ENCODE results near the gene TTC24.
"Not testable (repeated sequence)": the region's sequence is repeated elsewhere in the genome, so short reads cannot be mapped to it uniquely, and the experiment has no call there.

Gene TTC24

DNA sequence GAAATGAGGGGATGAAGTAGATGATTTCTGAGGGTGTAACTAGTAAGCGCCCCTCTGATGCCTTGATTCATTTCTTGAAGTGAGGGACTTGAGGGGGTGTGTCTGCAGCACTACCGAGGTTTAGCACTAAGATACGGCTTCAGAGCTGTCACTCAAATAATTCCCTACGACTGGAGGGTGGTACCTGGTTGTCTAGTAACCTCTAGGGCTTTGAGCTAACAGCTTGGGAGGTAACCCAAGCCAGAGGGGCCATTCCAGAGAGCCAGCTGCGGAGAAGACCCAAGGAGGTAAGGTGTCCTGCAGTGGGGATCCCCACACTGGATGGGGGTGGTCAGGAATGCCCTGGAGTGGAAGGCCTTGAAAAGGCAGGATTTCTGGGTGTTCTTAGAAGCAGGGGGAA lies at the start of gene TTC24:
Gene TTC24, plus strand, starts transcription at position 252 of the 400 bp plus-strand sequence. CDS start 1,642 bp downstream, outside the sequence.
- no peak for DNase-seq (ENCODE audit: low read depth)

DNA sequence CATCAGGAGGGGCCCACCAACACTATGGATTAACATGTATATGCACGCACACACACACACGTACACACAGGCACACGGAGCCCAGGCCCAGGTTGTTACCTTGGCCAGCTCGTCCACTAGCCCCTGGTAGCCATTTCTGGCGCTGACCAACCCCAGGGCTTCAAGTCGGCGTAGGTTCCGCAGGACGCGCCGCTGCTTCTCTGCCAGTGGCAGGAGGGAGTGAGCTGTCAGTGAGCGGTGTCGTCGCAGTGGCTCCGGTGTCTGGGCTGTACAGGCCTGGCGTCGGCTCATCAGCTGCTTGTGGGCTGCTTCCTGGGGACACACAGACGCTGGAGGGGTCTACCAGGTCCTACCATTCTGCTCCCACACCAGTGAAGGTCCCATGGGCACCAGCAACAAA lies 49.5 kb upstream of the TTC24 start:
- no peak for DNase-seq (ENCODE audit: low read depth)

GRCh38 chr1:156532374-156532773 lies 47.1 kb upstream of the TTC24 start:
- DNase-seq (ENCODE audit: low read depth): no peak

GRCh38 chr1:156533568-156534220 lies 45.8 kb upstream of the TTC24 start:
- DNase-seq (ENCODE audit: low read depth): no peak

GRCh38 chr1:156534424-156535060 lies 45.0 kb upstream of the TTC24 start:
- no peak for DNase-seq (ENCODE audit: low read depth)

- DNase-seq (ENCODE audit: low read depth): no peak
Measured at GRCh38 chr1:156537027-156537426, 42.5 kb upstream of the TTC24 start.

- no peak for DNase-seq (ENCODE audit: low read depth)
Measured at GRCh38 chr1:156538711-156539440, 40.6 kb upstream of the TTC24 start.

DNA sequence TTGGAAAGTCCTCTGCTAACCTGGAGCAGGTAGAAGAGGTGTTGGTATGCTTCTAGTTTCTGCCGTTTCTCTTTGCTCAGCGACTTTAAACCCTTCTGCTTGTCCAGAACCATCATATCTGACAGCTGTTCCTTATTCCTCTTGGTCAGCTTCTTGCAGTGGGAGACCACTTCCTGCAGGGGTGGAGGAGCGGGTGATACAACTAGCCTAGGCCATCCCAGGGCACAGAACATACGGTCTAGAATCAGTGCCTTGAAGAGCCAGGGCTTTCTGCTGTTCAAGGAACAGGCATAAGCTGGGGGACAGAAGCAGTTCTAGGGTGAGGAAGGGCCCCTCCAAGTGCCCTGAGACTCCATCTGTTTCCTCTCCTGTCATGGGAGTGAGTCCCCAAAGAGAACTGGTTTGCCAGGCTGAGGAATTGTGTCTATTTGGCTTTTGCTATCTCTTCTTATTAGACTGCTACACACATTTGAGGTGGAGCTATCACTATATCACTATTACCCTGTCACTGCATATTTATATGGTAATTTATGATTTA lies 39.6 kb upstream of the TTC24 start:
- no peak for DNase-seq (ENCODE audit: low read depth)

GRCh38 chr1:156540955-156541354 lies 38.6 kb upstream of the TTC24 start:
- DNase-seq (ENCODE audit: low read depth): no peak

- DNase-seq (ENCODE audit: low read depth): no peak
Measured at GRCh38 chr1:156543066-156543465, 36.5 kb upstream of the TTC24 start.

DNA sequence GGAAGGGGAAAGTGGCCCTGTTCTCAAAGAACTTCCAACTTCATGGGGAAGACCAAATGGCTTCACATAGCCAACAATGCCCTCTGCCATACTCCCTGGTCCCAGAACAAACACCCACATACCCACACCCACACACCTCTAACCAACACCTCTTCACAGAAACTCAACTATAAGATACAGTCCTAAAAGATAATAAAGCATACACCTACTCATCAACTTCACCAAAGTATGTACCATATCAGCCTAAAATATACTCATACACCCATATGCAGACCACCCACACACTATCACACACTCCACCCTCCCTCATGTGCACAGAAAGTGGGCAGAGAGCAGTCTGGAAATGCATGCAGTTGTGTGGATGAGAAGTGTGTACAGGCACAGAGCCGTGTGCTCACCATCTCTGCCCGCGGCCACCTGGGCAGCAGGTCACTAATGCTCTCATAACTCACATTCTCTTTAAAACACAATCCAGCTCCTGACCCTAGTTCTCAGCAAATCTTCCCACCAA lies 34.9 kb upstream of the TTC24 start:
- DNase-seq (ENCODE audit: low read depth): no peak

- DNase-seq (ENCODE audit: low read depth): no peak
Measured at GRCh38 chr1:156546267-156546666, 33.3 kb upstream of the TTC24 start.

DNA sequence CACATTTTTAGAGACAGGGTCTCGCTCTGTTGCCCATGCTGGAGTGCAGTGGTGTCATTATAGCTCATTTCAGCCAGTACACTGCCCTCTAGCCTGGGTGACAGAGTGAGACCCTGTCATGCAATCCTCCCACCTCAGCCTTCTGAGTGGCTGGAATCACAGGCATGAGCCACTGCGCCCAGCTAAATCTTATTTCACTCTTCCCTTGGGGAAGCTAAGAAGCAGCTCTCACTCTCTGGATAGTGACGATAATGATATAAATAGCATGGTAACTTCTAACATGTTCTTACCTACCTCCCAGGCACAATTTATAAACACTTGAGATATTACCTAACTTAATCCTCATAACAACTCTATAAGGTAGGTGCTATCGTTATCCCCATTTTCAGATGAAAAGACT lies 32.1 kb upstream of the TTC24 start:
- DNase-seq (ENCODE audit: low read depth): no peak

DNA sequence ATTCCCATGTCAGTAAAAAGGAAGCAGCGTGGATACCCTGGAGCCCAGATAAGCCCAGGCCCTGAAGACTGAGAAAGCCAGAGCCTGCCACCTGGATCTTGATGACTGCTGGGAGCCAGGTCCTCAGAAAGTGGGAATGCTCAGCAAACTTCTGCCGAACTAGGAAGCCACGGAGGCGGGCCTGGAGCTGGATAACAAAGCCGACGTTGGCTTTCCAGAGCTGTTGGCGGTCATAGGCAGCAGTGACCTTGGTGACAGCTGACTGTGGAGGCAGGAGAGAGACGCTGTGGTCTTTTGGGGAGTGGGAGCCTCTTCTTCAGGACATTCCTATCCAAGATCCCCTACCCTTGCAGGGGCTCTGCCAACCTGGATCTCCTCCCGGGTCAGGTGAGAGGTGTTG lies 31.5 kb upstream of the TTC24 start:
- DNase-seq (ENCODE audit: low read depth): no peak

GRCh38 chr1:156549390-156549789 lies 30.1 kb upstream of the TTC24 start:
- no peak for DNase-seq (ENCODE audit: low read depth)

- DNase-seq (ENCODE audit: low read depth): no peak
Measured at GRCh38 chr1:156549831-156550230, 29.7 kb upstream of the TTC24 start.

DNA sequence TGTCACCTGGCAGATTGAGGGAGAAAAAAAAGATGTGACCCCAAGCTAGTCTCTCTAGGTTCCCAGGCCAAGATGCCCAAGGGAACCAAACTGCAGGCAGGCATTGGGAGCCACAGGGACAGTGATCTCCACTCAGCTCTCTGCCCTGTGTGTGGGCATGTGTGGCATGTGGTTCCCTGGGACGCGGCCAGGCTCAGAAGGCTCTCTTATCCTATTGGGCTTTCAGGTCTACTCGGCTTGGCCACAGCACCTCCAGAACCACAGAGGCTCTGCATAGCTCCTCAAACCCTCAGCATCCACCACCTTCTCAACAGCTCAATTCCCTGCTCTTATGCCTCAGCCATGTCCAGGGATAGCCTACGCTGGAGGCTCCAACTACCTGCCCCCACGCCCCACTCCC lies 29.2 kb upstream of the TTC24 start:
- DNase-seq (ENCODE audit: low read depth): no peak

DNA sequence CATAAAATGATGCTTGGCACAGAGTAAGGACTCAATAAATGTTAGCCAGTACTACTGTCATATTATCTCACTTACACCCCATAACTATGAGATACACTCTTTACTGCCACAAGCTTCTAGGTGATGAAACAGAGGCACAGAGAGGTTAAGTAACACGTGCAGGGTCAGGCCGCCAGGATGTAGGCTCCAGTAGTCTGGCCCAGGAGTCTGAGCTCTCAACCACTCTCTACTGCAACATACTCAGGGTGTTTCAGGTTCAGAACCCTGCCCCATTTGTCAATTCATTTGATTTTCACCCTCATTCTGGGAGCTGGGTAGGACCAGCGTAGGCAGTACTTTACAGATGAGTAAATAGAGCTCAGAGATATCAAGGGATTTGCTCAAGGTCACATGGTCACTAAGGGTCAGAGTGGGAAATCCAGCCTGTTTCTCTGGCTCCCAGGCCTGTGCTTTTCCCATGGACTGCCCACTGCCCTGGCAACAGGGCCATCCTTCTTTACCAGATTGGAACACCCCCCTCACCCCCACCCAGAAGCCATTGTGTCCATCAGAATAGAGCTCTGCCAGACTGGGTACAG lies 28.4 kb upstream of the TTC24 start:
- no peak for DNase-seq (ENCODE audit: low read depth)

DNA sequence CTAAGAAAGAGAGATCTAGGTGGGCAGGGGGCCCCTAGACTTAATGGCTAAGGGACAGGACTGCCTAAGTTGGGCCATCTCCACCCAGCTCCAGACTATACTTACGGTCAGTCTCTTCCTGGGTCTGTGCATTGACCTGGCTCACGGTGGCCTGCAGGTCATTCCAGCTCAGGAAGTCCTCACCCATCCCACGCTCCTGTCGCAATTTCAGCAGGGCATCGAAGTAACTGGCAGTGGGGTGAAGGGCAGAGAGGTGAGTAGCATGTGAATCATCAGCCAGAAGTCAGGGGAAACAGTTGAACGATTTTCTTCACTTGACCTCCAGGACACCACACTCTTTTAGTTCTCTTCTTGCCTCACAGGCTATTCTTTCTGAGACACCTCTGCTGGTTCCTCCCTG lies 27.7 kb upstream of the TTC24 start:
- no peak for DNase-seq (ENCODE audit: low read depth)

- no peak for DNase-seq (ENCODE audit: low read depth)
Measured at GRCh38 chr1:156552518-156552917, 27.0 kb upstream of the TTC24 start.

- DNase-seq (ENCODE audit: low read depth): not testable (repeated sequence)
Measured at GRCh38 chr1:156552937-156553336, 26.6 kb upstream of the TTC24 start.

DNA sequence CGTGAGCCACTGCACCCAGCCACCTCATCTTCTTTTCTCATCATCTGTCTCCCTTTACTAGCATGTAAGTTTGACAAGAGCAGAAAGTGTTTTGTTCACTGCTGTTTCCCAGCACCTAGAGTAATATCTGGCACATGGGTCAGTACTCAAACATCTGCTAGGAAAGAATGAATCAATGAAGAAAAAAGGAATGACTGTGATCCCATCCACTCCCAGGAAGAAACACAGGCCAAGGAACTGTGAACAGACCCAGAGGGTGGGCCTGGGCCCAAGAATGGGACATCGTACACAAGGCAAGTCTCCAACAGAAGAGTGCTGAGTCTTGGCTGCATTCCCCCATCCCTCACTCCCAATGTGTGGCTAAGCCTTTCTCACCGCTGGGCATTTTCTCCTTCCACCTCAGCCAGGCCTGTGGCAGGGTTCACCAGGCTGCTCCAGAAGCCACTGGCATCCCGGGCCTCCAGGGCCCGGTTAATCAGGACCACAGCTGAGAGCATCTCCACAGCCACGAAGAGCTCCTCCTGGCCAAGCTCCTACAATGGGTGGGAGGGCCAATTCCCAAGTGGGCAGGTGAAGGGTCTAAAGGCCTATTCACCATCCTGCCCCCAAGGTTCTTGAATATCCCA lies 25.6 kb upstream of the TTC24 start:
- DNase-seq (ENCODE audit: low read depth): no peak

Data from activated T-helper 9 cell treated with anti-CD3 and anti-CD28 coated beads, Interleukin-2, amount 50 U/mL, for 16 hours (primary cell).